ENCODE data around the gene CXCL8.

Gene CXCL8

GRCh38 chr4:73707269-73707875, 33.0 kb upstream of the CXCL8 start:
- peaks cover 2% of the 10 kb centered on the region; the same call in 1 of the 2 replicates for H3K27me3 ChIP-seq (ENCODE audit: low read depth)
- in situ Hi-C loops (cut with MboI; ENCODE audit: low sequenced_read_pairs) = no loop called here
- H3K36me3 ChIP-seq (replicated peaks) = no peaks in the 10 kb centered on the region
- no peak overlapping the region for H3K4me3 ChIP-seq
- DNase-seq (ENCODE audit: low spot score in 2 of 2) = no peak
- no peaks in the 10 kb centered on the region for H3K4me1 ChIP-seq
- H3K9me3 ChIP-seq = no peaks in the 10 kb centered on the region

GRCh38 chr4:73707918-73708577, 32.3 kb upstream of the CXCL8 start:
- Histone ChIP-seq H3K9me3 (no peaks in the 10 kb centered on the region), H3K36me3 (replicated peaks) (no peaks in the 10 kb centered on the region), H3K4me3 (no peak overlapping the region), H3K4me1 (no peaks in the 10 kb centered on the region), H3K27me3 (ENCODE audit: low read depth) (peaks cover 2% of the 10 kb centered on the region; the same call in 1 of the 2 replicates)
- no peak for DNase-seq (ENCODE audit: low spot score in 2 of 2)
- in situ Hi-C loops (cut with MboI; ENCODE audit: low sequenced_read_pairs) = no loop called here

- DNase-seq (ENCODE audit: low spot score in 2 of 2) = no peak
- Histone ChIP-seq H3K4me1 (no peaks in the 10 kb centered on the region), H3K4me3 (no peak overlapping the region), H3K27me3 (ENCODE audit: low read depth) (0 out of 2 replicates have a peak, but pooled peaks cover 2% of the 10 kb centered on the region), H3K9me3 (no peaks in the 10 kb centered on the region), H3K36me3 (replicated peaks) (no peaks in the 10 kb centered on the region)
- in situ Hi-C loops (cut with MboI; ENCODE audit: low sequenced_read_pairs) = no loop called here
These were observed 30.8 kb upstream of the CXCL8 start for GRCh38 chr4:73709451-73710033.

- in situ Hi-C loops (cut with MboI; ENCODE audit: low sequenced_read_pairs) = no loop called here
- no peaks in the 10 kb centered on the region for H3K4me1 ChIP-seq
These were observed 30.3 kb upstream of the CXCL8 start for GRCh38 chr4:73710094-73710493.

GRCh38 chr4:73711989-73712388, 28.4 kb upstream of the CXCL8 start:
- in situ Hi-C loops (cut with MboI; ENCODE audit: low sequenced_read_pairs) = no loop called here
- Histone ChIP-seq H3K36me3 (replicated peaks) (no peaks in the 10 kb centered on the region), H3K4me1 (no peaks in the 10 kb centered on the region), H3K27me3 (ENCODE audit: low read depth) (0 out of 2 replicates have a peak, but pooled peaks cover 2% of the 10 kb centered on the region), H3K4me3 (no peak overlapping the region), H3K9me3 (no peaks in the 10 kb centered on the region)
- no peak for DNase-seq (ENCODE audit: low spot score in 2 of 2)

More at GRCh38 chr4:73710094-73710493, 30.3 kb upstream of the CXCL8 start:
- H3K36me3 ChIP-seq (replicated peaks) = no peaks in the 10 kb centered on the region
- no peak overlapping the region for H3K4me3 ChIP-seq
- DNase-seq (ENCODE audit: low spot score in 2 of 2) = no peak
- H3K27me3 ChIP-seq (ENCODE audit: low read depth) = 0 out of 2 replicates have a peak, but pooled peaks cover 2% of the 10 kb centered on the region
- no peaks in the 10 kb centered on the region for H3K9me3 ChIP-seq

GRCh38 chr4:73713650-73714049, 26.7 kb upstream of the CXCL8 start:
- no peaks in the 10 kb centered on the region for H3K36me3 ChIP-seq (replicated peaks)
- H3K4me3 ChIP-seq = no peak overlapping the region
- H3K27me3 ChIP-seq (ENCODE audit: low read depth) = 0 out of 2 replicates have a peak, but pooled peaks cover 2% of the 10 kb centered on the region
- H3K9me3 ChIP-seq = no peaks in the 10 kb centered on the region
- in situ Hi-C loops (cut with MboI; ENCODE audit: low sequenced_read_pairs) = no loop called here
- no peak for DNase-seq (ENCODE audit: low spot score in 2 of 2)
- H3K4me1 ChIP-seq = no peaks in the 10 kb centered on the region

- no peaks in the 10 kb centered on the region for H3K4me1 ChIP-seq
- no peaks in the 10 kb centered on the region for H3K36me3 ChIP-seq (replicated peaks)
- in situ Hi-C loops (cut with MboI; ENCODE audit: low sequenced_read_pairs) = no loop called here
These were observed 25.7 kb upstream of the CXCL8 start for GRCh38 chr4:73714647-73715046.

GRCh38 chr4:73715659-73716058, 24.7 kb upstream of the CXCL8 start:
- DNase-seq (ENCODE audit: low spot score in 2 of 2) = no peak
- Histone ChIP-seq H3K4me3 (no peak overlapping the region), H3K27me3 (ENCODE audit: low read depth) (no peaks in the 10 kb centered on the region), H3K4me1 (no peaks in the 10 kb centered on the region), H3K9me3 (no peaks in the 10 kb centered on the region), H3K36me3 (replicated peaks) (no peaks in the 10 kb centered on the region)
- in situ Hi-C loops (cut with MboI; ENCODE audit: low sequenced_read_pairs) = no loop called here

More at GRCh38 chr4:73714647-73715046, 25.7 kb upstream of the CXCL8 start:
- Histone ChIP-seq H3K27me3 (ENCODE audit: low read depth) (0 out of 2 replicates have a peak, but pooled peaks cover 2% of the 10 kb centered on the region), H3K9me3 (no peaks in the 10 kb centered on the region), H3K4me3 (no peak overlapping the region)
- DNase-seq (ENCODE audit: low spot score in 2 of 2) = no peak

- no peak for DNase-seq (ENCODE audit: low spot score in 2 of 2)
- in situ Hi-C loops (cut with MboI; ENCODE audit: low sequenced_read_pairs) = no loop called here
- Histone ChIP-seq H3K36me3 (replicated peaks) (no peaks in the 10 kb centered on the region), H3K27me3 (ENCODE audit: low read depth) (no peaks in the 10 kb centered on the region), H3K9me3 (no peaks in the 10 kb centered on the region), H3K4me1 (no peaks in the 10 kb centered on the region), H3K4me3 (no peak overlapping the region)
These were observed 21.7 kb upstream of the CXCL8 start for GRCh38 chr4:73718375-73719373.

GRCh38 chr4:73721435-73721834, 18.9 kb upstream of the CXCL8 start:
- H3K4me1 ChIP-seq = no peaks in the 10 kb centered on the region
- DNase-seq (ENCODE audit: low spot score in 2 of 2) = no peak

GRCh38 chr4:73721909-73722308, 18.5 kb upstream of the CXCL8 start:
- DNase-seq (ENCODE audit: low spot score in 2 of 2) = no peak
- Histone ChIP-seq H3K9me3 (no peaks in the 10 kb centered on the region), H3K36me3 (replicated peaks) (no peaks in the 10 kb centered on the region), H3K4me1 (no peaks in the 10 kb centered on the region), H3K4me3 (no peak overlapping the region), H3K27me3 (ENCODE audit: low read depth) (no peaks in the 10 kb centered on the region)
- in situ Hi-C loops (cut with MboI; ENCODE audit: low sequenced_read_pairs) = no loop called here

More at GRCh38 chr4:73721435-73721834, 18.9 kb upstream of the CXCL8 start:
- H3K36me3 ChIP-seq (replicated peaks) = no peaks in the 10 kb centered on the region
- H3K27me3 ChIP-seq (ENCODE audit: low read depth) = no peaks in the 10 kb centered on the region
- H3K9me3 ChIP-seq = no peaks in the 10 kb centered on the region
- in situ Hi-C loops (cut with MboI; ENCODE audit: low sequenced_read_pairs) = no loop called here
- no peak overlapping the region for H3K4me3 ChIP-seq

GRCh38 chr4:73723023-73723422, 17.3 kb upstream of the CXCL8 start:
- DNase-seq (ENCODE audit: low spot score in 2 of 2) = no peak
- H3K27me3 ChIP-seq (ENCODE audit: low read depth) = no peaks in the 10 kb centered on the region
- in situ Hi-C loops (cut with MboI; ENCODE audit: low sequenced_read_pairs) = no loop called here
- no peaks in the 10 kb centered on the region for H3K36me3 ChIP-seq (replicated peaks)
- H3K4me3 ChIP-seq = no peak overlapping the region
- H3K4me1 ChIP-seq = no peaks in the 10 kb centered on the region
- H3K9me3 ChIP-seq = no peaks in the 10 kb centered on the region

- DNase-seq (ENCODE audit: low spot score in 2 of 2) = no peak
- Histone ChIP-seq H3K4me1 (no peaks in the 10 kb centered on the region), H3K4me3 (no peak overlapping the region), H3K9me3 (no peaks in the 10 kb centered on the region), H3K27me3 (ENCODE audit: low read depth) (no peaks in the 10 kb centered on the region), H3K36me3 (replicated peaks) (no peaks in the 10 kb centered on the region)
- in situ Hi-C loops (cut with MboI; ENCODE audit: low sequenced_read_pairs) = no loop called here
These were observed 16.4 kb upstream of the CXCL8 start for GRCh38 chr4:73723928-73724327.
